Embryonic facial prominence (tissue), 1 donor: ENCODE results near the gene AURKAIP1.

Experiments
- DNase-seq: peaks from one replicate; pipeline ENCODE4 v3.0.0-alpha.2; 2016; ENCODE audit errors: extremely low spot score

The AURKAIP1 gene

DNA sequence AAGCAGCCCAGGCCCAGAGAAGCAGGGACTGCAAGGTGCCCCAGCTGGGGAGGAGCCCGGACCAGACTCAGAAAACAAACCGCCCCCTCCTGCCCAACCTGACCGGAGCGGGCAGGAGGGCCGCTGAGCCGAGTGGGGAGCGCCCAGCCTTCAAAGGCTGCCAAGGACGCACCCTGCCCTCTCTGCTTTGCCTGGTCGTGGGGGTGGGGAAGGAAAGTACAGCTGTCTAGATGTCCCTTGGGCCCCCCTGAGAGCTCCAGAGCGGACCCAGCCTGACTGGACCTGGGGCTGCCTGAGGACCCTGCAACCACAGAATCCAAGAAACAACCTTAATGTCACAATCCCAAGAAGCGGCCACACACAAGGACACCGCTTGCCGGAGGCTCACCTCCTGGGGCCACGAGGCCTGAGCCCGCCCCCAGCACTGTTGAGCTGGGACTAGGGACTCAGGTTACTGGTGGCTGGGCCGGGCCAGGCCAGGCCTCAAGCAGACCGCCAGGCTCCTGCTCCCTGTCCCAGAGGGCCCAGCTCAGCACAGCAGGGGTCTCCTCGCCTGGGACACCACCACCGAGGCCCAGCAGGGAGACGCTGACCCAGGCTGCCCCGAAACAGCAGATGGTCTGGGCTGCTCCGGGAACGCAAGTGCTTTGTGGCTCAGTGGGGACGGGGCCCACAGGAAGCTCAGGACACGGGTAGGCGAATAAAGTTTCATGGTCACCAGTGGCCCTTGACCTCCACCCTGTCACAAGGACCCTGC is 27.2 kb downstream of the AURKAIP1 start:
- no peak for DNase-seq

DNA sequence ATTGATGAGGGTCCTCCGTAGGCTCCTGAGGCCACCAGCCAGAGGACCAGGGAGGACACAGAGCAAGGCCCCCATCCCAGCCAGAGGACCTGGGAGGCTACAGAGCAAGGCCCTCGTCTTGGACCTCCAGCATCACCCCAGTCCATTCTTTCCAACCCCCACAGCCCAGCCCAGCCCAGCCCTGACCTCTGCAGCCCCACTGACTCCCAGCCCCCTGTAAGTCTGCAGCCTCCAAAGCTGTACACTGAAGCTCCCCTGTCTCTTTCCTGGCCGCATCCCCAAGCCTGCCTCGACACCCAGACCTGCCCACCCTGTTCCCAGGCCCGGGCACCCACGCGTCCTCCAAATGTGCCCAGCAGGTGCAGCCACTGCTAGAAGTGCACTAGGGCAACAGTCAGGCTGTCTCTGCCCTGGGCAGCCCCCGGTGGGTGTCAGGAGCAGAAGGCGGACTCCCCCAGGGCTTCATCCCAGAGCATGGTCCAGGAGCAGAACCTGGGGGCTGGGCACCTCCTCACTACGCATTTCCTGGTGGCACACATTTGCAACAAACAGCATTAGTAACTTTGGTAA is 27.9 kb downstream of the AURKAIP1 start:
- DNase-seq = no peak

DNA sequence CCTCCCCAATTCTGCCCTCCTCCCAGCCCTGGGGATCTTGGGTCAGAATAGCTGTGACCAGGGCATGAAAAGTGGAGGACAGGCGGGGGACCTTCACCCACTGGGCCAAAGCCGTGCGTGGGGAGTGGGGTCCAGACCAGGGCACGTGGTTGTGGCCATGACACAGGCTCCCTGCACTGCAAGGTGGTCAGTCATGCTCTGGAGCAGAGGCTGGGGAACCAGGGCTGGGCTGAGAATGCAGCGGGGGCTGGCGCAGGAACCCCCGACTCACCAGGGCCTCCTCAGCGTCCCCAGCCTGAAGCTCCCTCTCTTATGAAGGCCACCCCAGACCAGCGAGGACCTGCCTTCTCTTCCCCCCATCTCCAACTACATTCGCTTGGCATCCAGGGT is 28.5 kb downstream of the AURKAIP1 start:
- no peak for DNase-seq

DNA sequence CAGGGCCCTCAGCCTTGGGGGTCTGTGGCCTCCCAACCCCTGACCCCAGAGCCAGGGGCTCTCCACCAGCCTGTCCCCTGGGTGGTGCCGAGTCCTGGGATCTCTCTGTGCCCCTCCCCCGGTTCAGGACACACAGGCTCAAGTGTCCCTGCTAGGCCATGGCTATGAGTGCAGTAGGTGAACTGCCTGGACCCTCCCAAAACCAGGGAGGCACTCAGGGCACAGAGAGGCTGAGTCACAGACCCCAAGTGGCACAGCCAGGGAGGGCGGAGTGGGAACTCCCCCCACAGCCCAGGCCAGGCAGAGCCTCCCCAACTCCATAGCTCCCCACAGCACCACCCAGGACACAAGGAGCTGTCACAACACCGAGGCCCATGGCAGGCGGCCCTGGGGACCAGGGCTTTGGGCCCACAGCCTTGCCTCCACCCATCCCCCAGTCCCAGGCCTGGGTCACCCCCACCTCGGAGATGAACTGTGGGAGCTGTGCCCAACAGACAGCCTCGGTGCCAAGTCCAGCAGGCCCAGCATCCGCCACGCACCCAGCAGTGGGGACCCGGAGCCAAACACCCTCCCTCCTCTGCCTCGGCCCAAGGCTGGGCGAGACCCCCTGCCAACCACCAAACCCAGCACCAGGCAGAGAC is 29.0 kb downstream of the AURKAIP1 start:
- DNase-seq = no peak

DNA sequence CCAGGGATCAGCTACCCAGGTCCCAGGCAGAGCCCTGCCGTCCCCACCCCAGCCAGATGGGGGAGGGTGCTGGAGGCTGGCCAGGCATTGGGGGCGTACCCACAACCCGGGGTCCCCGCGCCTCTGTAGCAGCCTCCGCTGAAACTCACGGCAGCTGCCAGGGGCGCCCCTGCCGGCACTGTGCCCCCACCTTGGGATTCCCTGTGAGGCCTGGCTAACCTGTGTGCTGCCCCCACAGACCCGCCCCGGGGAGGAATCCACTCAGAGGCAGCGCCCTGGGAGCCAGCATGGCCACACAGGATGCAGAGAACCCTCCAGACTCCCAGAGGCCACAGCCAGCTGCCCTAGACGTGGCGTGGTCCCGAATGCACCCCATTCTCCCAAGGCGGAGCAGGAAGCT is 29.6 kb downstream of the AURKAIP1 start:
- DNase-seq = no peak

DNA sequence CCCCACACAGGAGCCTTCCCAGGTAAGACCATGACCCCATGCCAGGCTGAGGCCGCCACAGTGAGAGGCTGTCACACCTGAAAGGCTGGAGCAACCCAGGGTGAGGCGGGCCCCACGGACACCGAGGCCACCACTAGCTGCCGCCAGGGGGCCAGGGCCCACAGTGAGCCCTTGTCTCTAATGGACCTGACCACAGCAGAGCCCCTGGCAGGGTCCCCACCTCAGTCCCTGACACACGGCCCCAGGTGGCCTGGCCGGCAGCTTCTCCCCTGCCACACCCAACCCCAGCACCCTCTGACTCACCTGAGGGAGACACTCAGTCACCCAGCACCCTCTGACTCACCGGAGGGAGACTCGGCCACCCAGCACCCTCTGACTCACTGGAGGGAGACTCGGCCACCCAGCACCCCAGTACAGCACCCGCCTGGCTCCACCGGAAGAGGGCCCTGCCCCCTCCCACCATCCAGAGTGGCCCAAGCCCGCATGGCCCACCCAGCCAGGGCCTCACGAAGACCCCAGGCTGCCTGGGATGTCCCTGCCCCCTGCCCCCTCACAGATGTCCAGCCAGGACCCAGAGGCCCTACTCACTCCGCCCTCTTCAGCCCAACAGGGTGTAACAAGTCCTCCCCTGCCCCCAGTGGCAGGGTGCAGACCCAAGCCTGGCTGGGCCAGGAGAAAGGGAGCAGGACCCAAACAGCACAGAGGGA is 30.2 kb downstream of the AURKAIP1 start:
- no peak for DNase-seq

DNA sequence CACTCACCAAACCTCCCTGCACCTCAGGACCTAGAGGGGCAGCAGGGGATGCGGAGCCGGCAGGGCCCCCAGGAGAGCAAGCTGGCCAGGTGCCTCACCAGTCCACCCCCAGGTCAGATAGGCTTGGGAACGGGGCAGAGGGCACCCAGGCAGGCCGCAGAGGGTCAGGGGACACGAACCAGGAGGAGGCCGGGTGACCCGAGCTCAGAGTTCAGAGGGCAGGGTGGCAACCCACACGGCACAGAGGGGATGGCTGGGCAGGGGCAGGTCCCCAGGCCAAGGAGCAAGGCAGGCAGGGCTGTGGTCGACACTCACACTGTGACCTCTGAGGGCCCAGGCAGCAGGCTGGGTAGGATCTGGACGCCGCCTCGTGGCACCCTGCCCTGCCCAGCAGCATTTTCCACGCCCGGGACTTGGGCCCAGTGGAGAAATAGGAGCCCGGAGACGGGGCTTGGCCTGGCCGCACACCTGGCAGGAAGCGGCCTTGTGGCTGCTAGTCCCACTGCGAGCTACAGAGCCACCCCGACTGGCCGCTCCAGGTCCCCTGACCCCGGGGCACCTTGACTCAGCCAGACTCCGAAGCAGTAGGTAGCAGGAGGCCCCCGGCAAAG is 31.1 kb downstream of the AURKAIP1 start:
- DNase-seq = no peak

DNA sequence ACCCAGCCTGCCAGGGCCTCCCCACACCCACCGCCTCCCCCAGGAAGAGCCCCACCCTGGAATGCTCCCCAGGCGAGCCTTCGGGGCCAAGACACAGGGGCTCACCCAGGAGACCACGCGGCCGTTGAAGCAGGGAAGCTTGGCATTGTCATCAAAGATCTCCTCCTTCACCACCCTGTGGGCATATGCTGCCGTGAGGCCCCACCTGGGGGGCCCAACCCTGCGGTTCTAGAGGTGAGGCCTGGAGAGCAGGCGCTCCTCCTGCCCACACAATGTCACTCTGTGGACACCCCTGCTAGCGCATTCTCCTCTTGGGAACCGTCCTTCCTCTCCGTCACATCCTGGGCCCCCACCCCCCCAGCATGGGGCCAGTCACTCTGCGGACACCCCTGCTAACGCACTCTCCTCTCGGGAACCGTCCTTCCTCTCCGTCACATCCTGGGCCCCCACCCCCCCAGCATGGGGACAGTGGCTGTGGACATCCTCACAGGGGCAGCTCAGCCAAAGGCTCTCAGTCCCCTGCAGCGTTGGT is 32.4 kb downstream of the AURKAIP1 start:
- DNase-seq = no peak

DNA sequence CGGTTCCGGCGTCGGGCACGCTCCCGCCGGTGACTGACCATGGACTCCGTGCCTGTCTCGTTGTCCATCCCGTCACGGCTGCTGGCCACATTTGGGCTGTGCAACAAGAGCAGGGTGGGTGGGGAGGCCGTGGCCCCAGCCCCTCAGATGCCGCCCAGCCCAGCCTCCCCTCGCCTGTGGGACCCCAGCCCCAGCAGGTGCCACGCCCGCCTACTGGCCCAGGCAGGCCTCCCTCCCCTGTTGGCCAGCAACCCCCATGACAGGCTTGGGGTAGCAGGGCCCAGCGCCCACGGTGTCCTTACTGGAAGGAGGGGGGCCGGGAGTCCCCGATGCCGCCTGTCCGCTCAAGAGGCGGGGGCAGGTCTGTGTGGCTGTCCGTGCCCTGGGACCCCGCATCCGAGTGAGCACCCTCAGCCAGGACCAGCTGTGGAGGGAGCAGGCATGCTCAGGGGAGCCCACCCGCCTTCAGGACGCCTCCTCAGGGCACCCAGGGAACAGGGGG is 32.9 kb downstream of the AURKAIP1 start:
- DNase-seq = no peak

DNA sequence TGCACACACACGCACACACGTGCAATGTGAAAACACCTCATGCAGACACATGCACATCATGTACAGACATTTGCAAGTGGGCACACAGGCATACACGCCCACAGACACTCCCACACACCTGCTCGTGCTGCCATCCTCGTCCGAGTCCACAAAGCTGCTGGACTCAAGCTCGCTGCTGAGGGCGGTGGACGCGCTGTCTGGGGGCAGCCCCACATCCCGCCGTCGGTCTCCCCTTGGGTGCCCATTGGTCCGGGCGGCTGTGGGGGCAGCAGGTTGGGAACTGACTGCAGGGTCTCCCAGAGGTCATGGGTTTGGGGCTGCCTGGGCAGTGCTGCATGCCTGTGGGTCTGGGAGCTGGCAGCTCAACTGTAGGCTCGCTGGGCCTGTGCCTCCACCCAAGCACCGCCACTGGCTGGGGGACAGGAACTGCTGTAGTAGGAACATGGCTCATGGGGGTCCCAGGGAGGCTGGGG is 33.4 kb downstream of the AURKAIP1 start:
- no peak for DNase-seq

DNA sequence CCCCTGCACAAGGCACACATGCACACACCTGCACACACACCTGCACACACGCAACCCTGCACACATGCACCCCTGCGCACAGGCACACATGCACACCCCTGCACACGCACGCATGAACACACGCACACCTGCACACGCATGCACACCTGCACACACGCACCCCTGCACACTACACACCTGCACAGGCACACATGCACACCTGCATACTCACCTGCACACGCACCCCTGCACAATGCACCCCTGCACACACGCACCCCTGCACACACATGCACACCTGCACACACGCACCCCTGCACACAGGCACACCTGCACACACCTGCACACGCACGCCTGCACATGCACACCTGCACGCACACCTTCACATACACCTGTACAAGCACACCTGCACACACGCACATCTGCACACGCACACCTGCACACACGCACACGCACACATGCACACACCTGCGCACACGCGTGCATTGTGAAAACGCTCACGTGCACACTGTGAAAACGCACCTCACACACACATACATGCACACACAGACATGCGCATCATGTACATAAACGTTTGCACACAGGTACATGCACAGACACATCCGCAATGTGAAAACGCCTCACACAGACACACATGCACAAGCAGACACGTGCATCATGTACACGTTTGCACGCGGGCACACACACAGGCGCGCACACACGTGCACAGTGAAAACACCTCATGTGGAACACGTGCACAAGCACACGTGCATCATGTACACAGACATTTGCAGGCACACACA is 34.0 kb downstream of the AURKAIP1 start:
- DNase-seq = no peak

DNA sequence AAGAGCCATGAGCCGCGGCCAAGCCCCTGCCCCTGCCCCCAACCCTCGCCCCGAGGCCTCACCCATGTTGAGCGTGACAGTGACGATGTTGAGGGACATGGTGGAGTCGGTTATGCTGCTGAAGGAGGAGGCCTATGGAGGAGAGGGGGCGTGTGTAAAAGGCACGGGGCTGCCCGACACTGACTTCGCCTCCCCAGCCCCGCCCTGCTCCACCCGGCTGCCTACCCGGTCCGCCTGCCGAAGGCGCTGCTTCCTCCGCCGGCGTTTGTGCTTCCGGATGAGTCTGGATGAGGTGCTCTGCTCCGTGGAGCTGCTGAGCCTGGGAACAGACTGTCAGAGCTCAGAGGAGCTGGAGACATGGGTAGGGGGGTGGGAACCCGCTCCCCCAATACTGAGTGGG is 34.8 kb downstream of the AURKAIP1 start:
- DNase-seq = no peak

DNA sequence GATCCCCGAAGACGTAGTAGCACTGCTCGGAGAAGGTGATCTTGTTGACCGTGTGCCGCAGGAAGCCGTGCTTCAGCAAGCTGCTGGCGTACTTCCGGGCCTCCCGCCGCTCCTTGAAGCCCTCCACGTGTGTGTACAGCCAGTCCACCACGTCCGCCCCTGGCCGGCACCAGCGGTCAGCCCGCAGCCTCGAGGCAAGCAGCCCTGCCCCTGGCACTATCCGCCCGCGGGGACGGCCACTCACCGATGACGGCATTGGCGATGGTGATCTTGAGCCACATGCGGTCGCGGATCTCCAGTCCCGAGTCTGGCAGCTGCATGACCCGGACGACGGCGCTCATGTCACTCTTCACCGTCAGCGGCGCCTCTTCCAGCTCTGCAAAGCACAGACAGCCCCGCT is 36.7 kb downstream of the AURKAIP1 start:
- DNase-seq = no peak

DNA sequence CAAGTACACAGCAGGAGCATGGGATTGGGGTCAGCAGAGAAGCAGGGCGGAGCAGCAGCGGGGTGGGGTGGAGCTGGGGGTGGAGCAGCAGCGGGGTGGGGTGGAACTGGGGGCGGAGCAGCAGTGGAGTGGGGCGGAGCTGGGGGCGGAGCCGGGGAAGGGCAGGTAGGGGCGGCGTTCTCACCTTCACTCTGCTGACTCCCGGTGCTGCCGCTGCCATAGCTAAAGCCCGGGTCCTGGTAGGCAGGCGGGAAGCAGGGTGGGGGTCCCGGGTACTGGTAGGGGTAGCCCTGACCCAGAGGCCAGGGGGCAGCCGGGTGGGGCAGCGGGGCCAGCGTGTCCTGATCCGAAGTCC is 37.2 kb downstream of the AURKAIP1 start:
- no peak for DNase-seq

DNA sequence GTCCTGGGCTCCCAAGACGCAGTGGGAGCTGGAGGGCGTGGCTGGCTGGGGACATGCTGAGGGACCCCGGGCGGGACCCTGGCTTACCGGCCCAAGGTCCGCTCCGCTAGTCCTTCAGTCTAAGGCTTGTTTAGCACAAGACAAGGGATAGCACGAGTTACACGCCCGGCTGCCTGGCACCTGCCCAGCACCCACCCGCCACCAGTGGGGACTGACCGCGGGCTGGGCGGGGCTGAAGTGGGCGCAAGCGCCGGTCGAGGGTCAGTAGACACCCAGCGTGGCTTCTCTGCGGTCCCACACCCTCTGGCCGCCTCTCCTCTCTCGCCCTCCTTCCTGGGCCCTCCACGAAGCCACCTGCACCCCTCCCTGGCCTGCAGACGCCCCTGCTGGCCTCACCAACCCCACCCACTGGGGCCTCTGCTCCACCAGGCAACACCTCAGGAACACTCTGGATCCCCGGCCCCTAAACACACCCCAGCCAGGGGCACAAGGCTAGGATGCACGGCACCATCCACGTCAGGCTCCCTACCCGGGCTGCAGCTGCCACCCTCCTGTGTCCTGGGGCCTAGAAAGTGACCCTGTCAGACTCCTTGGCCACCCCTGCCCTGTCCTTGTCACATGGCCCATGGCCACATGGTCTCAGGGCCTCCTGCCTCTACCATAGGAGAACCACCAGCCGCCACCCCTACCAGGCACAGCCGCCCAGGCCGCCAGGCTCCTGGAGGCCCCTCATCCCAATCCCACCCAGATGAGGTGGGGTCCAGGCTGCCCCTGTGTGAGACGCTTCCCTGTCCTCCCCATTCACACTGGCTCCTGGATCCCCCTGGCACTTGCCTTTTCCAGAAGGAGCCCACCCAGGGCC is 37.8 kb downstream of the AURKAIP1 start:
- no peak for DNase-seq

DNA sequence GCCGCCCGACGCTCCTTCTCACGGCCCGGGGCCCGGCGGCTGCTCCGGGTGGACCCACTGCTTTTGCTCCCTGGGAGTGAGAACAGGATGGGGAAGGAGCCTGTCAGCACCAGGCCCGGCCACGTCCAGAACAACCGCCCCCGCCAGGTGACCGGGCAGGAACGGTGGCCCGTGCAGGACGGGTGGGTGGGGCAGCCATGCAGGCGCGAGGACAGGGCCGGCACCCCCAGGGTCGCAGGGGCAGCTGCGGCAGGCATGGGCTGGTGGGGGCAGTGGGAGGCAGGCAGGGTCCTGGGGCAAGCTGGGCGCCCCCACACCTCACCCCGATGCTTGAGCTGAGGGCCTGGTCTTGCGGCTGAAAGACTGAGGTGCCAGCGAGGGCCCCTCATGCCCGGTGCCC is 38.6 kb downstream of the AURKAIP1 start:
- DNase-seq = no peak

DNA sequence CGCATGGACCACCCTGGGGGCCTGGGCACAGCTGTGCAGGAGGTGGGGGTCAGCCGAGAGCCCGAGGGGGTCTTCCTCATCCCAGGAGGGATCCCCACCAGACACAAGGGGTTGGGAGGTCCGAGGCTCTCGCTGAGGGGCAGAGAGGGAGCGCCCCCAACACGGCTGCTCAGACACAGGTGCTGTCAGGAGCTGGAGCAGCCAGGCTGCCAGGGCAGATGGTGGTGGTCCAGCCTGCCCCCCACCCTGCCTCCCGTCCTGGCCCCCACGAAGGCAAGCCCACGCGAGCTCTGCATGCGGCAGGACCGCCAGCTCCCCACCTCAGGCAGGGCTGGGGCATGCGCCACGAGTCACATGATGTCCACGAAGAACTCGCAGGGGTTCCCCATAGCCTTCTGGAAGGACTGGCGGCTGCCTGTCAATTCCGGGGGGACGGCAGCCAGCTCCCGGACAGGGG is 39.2 kb downstream of the AURKAIP1 start:
- no peak for DNase-seq

DNA sequence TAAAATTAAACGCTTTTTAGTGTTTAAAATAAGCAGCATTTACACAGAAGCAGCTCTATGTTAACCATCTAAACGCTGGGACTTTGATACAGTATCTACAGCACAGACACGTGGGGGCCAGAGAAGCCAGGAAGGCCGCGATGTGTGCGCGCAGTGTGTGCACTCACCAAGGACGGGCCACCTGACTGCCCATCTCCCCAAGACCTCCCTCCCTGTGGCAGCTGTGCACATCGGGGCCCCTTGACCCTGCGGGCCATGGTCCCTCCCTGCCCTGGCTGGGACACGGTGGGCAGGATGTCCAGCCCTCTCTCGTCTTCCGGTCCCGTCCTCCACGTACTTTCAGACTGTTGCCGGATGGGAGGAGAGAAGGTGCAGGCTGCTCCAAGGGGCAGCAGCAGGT is 39.7 kb downstream of the AURKAIP1 start:
- no peak for DNase-seq

DNA sequence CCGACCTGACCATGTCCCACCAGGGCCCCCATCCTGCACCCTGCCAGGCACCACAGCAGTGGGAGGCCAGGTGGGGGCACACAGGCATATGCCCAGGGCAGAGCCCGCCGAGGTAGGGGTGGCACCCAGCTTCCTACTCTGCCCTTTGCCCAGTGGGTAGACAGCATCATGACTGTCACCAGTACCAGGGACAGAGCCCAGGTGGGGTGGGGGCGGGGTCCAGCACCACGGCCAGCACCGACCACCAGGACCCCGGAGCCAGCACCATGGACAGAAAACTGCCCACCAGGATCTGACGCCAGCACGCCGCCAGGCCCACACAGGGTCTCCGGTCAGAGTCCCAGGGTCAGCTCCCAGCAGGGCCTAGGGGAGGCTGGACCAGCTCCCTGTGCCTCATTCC is 40.2 kb downstream of the AURKAIP1 start:
- no peak for DNase-seq
